GM23338 (cell line): ENCODE data around the gene CEP170B. TPM values are rescaled to one million over a fixed set of nuclear protein-coding genes. Genes with fewer than 3 reads are reported as not detected.

Experiments
- ATAC-seq: fragments of 200-7000 bp; cut with Tn5 transposase; 3 replicates; pipeline ENCODE4 v1.9.1; 2020
- DNase-seq: peaks from one replicate; pipeline ENCODE4 v3.0.0-alpha.2; 2015; ENCODE audit warnings: low spot score
- H2AFZ ChIP-seq: fragments of 200-600 bp; sonication (generic); 2 replicates; pipeline ENCODE4 v1.8.0; 2016; ENCODE audit warnings: antibody characterized with exemption, mild to moderate bottlenecking, moderate library complexity
- H3F3A ChIP-seq: fragments of 200-600 bp; sonication (generic); replicated peaks from 2 replicates; pipeline ENCODE4 v1.8.0; 2017; ENCODE audit warnings: antibody characterized with exemption, mixed run types, low read depth
- H3K27ac ChIP-seq: fragments of 200-600 bp; sonication (generic); 2 replicates; pipeline ENCODE4 v1.6.1; 2016; ENCODE audit warnings: low read depth
- H3K27me3 ChIP-seq: fragments of 200-600 bp; sonication (generic); 2 replicates; pipeline ENCODE4 v1.8.0; 2016; ENCODE audit warnings: mild to moderate bottlenecking, mixed run types, moderate library complexity; ENCODE audit not compliant: insufficient read depth
- H3K36me3 ChIP-seq: fragments of 200-600 bp; sonication (generic); 2 replicates; pipeline ENCODE4 v1.8.0; 2016; ENCODE audit warnings: mild to moderate bottlenecking; ENCODE audit not compliant: insufficient read depth
- H3K4me1 ChIP-seq: fragments of 200-600 bp; sonication (generic); 2 replicates; pipeline ENCODE4 v1.8.0; 2016; ENCODE audit warnings: mild to moderate bottlenecking, moderate library complexity; ENCODE audit not compliant: insufficient read depth
- H3K4me2 ChIP-seq: fragments of 200-600 bp; sonication (generic); 2 replicates; pipeline ENCODE4 v1.7.1; 2017; ENCODE audit warnings: mixed run types
- H3K4me3 ChIP-seq: fragments of 200-600 bp; sonication (generic); 2 replicates; pipeline ENCODE4 v1.6.1; 2016; ENCODE audit warnings: mixed run types
- H3K79me2 ChIP-seq: fragments of 200-600 bp; sonication (generic); replicated peaks from 2 replicates; pipeline ENCODE4 v1.8.0; 2017; ENCODE audit warnings: mild to moderate bottlenecking; ENCODE audit not compliant: insufficient read depth
- H3K9me2 ChIP-seq: fragments of 200-600 bp; sonication (generic); 2 replicates; pipeline ENCODE4 v1.8.0; 2017; ENCODE audit not compliant: insufficient read depth
- H4K20me1 ChIP-seq: fragments of 200-600 bp; sonication (generic); replicated peaks from 2 replicates; pipeline ENCODE4 v1.8.0; 2017; ENCODE audit warnings: mild to moderate bottlenecking; ENCODE audit not compliant: insufficient read depth
- H3K27ac Mint-ChIP-seq: 2 replicates; pipeline ENCODE4 v1.8.0; 2020; ENCODE audit warnings: inconsistent platforms, mild to moderate bottlenecking, moderate library complexity, mixed read lengths
- H3K27me3 Mint-ChIP-seq: 3 replicates; pipeline ENCODE4 v1.8.0; 2022; ENCODE audit warnings: low read depth, mild to moderate bottlenecking, moderate library complexity, mixed read lengths, inconsistent platforms; ENCODE audit not compliant: insufficient read depth, poor library complexity
- H3K36me3 Mint-ChIP-seq: 3 replicates; pipeline ENCODE4 v1.8.0; 2021; ENCODE audit warnings: low read depth, mild to moderate bottlenecking, inconsistent platforms, moderate library complexity, mixed read lengths
- H3K4me1 Mint-ChIP-seq: 3 replicates; pipeline ENCODE4 v1.8.0; 2020; ENCODE audit warnings: mild to moderate bottlenecking, inconsistent platforms, mixed read lengths
- H3K4me3 Mint-ChIP-seq: 3 replicates; pipeline ENCODE4 v1.8.0; 2021; ENCODE audit warnings: moderate library complexity, mild to moderate bottlenecking, inconsistent platforms, mixed read lengths
- H3K9me3 Mint-ChIP-seq: 3 replicates; pipeline ENCODE4 v1.8.0; 2020; ENCODE audit warnings: moderate library complexity, mild to moderate bottlenecking, inconsistent platforms, mixed read lengths
- CTCF ChIP-seq, 2 experiments: fragments of 200-600 bp in 1 of 2; sonication (generic) in 1 of 2; conservative IDR thresholded peaks; 2 replicates each; pipeline versions ENCODE4 v1.5.1 to v1.6.1; 2016 to 2017; ENCODE audit warnings: antibody characterized with exemption in 2 of 2, low read depth in 2 of 2, mild to moderate bottlenecking in 2 of 2, moderate library complexity in 1 of 2
- ETS1 ChIP-seq: IDR thresholded peaks from 2 replicates; pipeline ENCODE4 v1.6.1; 2016; ENCODE audit warnings: antibody characterized with exemption
- EZH2 ChIP-seq: fragments of 200-600 bp; sonication (generic); IDR thresholded peaks from one replicate; pipeline ENCODE4 v1.8.0; 2017; ENCODE audit warnings: antibody characterized with exemption, mild to moderate bottlenecking, low read depth; ENCODE audit not compliant: unreplicated experiment
- JUNB ChIP-seq: IDR thresholded peaks from one replicate; pipeline ENCODE4 v1.6.1; 2016; ENCODE audit warnings: antibody characterized with exemption; ENCODE audit not compliant: unreplicated experiment
- ZNF331 ChIP-seq: fragments of 250-450 bp; sonication (Bioruptor Pico); IDR thresholded peaks from 2 replicates; pipeline ENCODE4 v1.5.0; 2020; ENCODE audit warnings: low read depth, mild to moderate bottlenecking, moderate library complexity
- ZNF462 ChIP-seq: fragments of 250-450 bp; sonication (Bioruptor Pico); IDR thresholded peaks from 2 replicates; pipeline ENCODE4 v1.5.0; 2020; ENCODE audit warnings: mild to moderate bottlenecking, moderate library complexity
- polyA plus RNA-seq: library from polyadenylated mRNA; unstranded; fragments of >200 nt; fragmentation: Nextera tagmentation; extraction: Ambion mirVana; gene quantifications from 2 replicates; pipeline ENCODE4 v1.2.1, GENCODE V29; 2016
- total RNA-seq: library from RNA; depleted of rRNA; stranded (reverse); fragments of >200 nt; shearing (Covaris generic); gene quantifications from 2 replicates; pipeline ENCODE4 v1.2.3, GENCODE V29; 2014

The CEP170B gene
- total and polyA plus RNA-seq, 2 experiments from 2014 or later, result 4.6 to 37.1 TPM

- TF ChIP-seq ZNF462 (CRISPR knock-in tag) (no peak), JUNB (no peak)
Measured at GRCh38 chr14:104908303-104908702, 43.2 kb downstream of the CEP170B start (continued).

- Mint-ChIP-seq H3K4me3 (no peak overlapping the region), H3K9me3 (peaks cover 25% of the 10 kb centered on the region), H3K27me3 (peaks cover 7% of the 10 kb centered on the region), H3K4me1 (no peaks in the 10 kb centered on the region), H3K27ac (no peak overlapping the region), H3K36me3 (peaks cover 5% of the 10 kb centered on the region; the same call in 2 of the 3 replicates)
- Histone ChIP-seq H2AFZ (no peak overlapping the region), H3K27me3 (no peaks in the 10 kb centered on the region), H3K4me1 (no peaks in the 10 kb centered on the region), H3K4me2 (no peak overlapping the region), H4K20me1 (no peaks in the 10 kb centered on the region), H3F3A (no peaks in the 10 kb centered on the region), H3K36me3 (no peaks in the 10 kb centered on the region), H3K79me2 (no peaks in the 10 kb centered on the region), H3K9me2 (no peaks in the 10 kb centered on the region), H3K27ac (no peak overlapping the region), H3K4me3 (no peak overlapping the region)
- ATAC-seq (no peak), DNase-seq (no peak)
- TF ChIP-seq EZH2 (no peak), ZNF331 (no peak), ETS1 (no peak), ZNF462 (CRISPR knock-in tag) (no peak), JUNB (no peak), CTCF (conservative IDR thresholded peaks at IDR 0.05; ENCODE audit: low read depth in 2 of 2) (no peak)
Measured at GRCh38 chr14:104912053-104912452, 47.0 kb downstream of the CEP170B start.
